Liver (tissue), 9 donors: ENCODE data around the gene GABRB1. TPM values are rescaled to one million over a fixed set of nuclear protein-coding genes. Genes with fewer than 3 reads are reported as not detected.

ENCODE experiments used
- DNase-seq: peaks from one replicate; pipeline ENCODE4 v3.0.0-alpha.2; 2017; ENCODE audit warnings: low spot score
- H3K27ac ChIP-seq, 2 donors: one replicate each; pipeline ENCODE4 v1.7.0; 2013; ENCODE audit warnings: inconsistent platforms in 2 of 2, low read length in 2 of 2, control low read depth in 1 of 2, low read depth in 1 of 2, mild to moderate bottlenecking in 1 of 2
- H3K27me3 ChIP-seq, 4 donors: one replicate each; pipeline versions ENCODE4 v1.6.1 to v1.7.0; 2013; ENCODE audit warnings: low read length in 3 of 4, inconsistent platforms in 1 of 4, mild to moderate bottlenecking in 1 of 4, moderate library complexity in 1 of 4; ENCODE audit not compliant: control insufficient read depth in 4 of 4, insufficient read depth in 4 of 4
- H3K36me3 ChIP-seq, 4 donors: one replicate each; pipeline versions ENCODE4 v1.6.1 to v1.7.0; 2013; ENCODE audit warnings: low read length in 3 of 4, mild to moderate bottlenecking in 3 of 4, low read depth in 1 of 4, moderate library complexity in 1 of 4; ENCODE audit not compliant: control insufficient read depth in 4 of 4, insufficient read depth in 3 of 4
- H3K4me1 ChIP-seq, 4 donors: one replicate each; pipeline versions ENCODE4 v1.6.1 to v1.7.0; 2013; ENCODE audit warnings: low read length in 3 of 4, mild to moderate bottlenecking in 3 of 4, moderate library complexity in 1 of 4; ENCODE audit not compliant: control insufficient read depth in 4 of 4, insufficient read depth in 4 of 4
- H3K4me3 ChIP-seq, 3 donors: one replicate each; pipeline versions ENCODE4 v1.6.1 to v1.7.0; 2013; ENCODE audit warnings: low read length in 3 of 3, control low read depth in 1 of 3, low read depth in 1 of 3, mild to moderate bottlenecking in 1 of 3
- H3K9ac ChIP-seq, 2 donors: one replicate each; pipeline ENCODE4 v1.7.0; 2013; ENCODE audit warnings: low read length in 2 of 2, mild to moderate bottlenecking in 2 of 2, moderate library complexity in 2 of 2, control low read depth in 1 of 2, low read depth in 1 of 2
- H3K9me3 ChIP-seq, 4 donors: one replicate each; pipeline versions ENCODE4 v1.6.1 to v1.7.0; 2013; ENCODE audit warnings: low read length in 3 of 4; ENCODE audit not compliant: control insufficient read depth in 4 of 4
- FOXA1 ChIP-seq: IDR thresholded peaks from 2 replicates; pipeline ENCODE4 v1.6.1; 2016; ENCODE audit warnings: antibody characterized with exemption
- FOXA2 ChIP-seq: IDR thresholded peaks from 2 replicates; pipeline ENCODE4 v1.6.1; 2016; ENCODE audit warnings: antibody characterized with exemption
- GABPA ChIP-seq, 2 donors: IDR thresholded peaks in 1 of 2; conservative IDR thresholded peaks in 1 of 2; 2 replicates each; pipeline ENCODE4 v1.6.1; 2016; ENCODE audit warnings: antibody characterized with exemption in 2 of 2, mild to moderate bottlenecking in 1 of 2, moderate library complexity in 1 of 2
- HNF4A ChIP-seq, 2 donors: conservative IDR thresholded peaks; 2 replicates each; pipeline ENCODE4 v1.6.1; 2016; ENCODE audit warnings: antibody characterized with exemption in 2 of 2, mild to moderate bottlenecking in 2 of 2
- HNF4G ChIP-seq: IDR thresholded peaks from 2 replicates; pipeline ENCODE4 v1.6.1; 2016; ENCODE audit warnings: antibody characterized with exemption
- JUND ChIP-seq, 2 donors: IDR thresholded peaks; 2 replicates each; pipeline ENCODE4 v1.6.1; 2016; ENCODE audit warnings: antibody characterized with exemption in 2 of 2
- MAX ChIP-seq: IDR thresholded peaks from 2 replicates; pipeline ENCODE4 v1.6.1; 2016; ENCODE audit warnings: antibody characterized with exemption
- NR2F2 ChIP-seq: IDR thresholded peaks from 2 replicates; pipeline ENCODE4 v1.6.1; 2016; ENCODE audit warnings: antibody characterized with exemption
- RAD21 ChIP-seq, 2 donors: IDR thresholded peaks; 2 replicates each; pipeline ENCODE4 v1.6.1; 2016; ENCODE audit warnings: antibody characterized with exemption in 2 of 2, mild to moderate bottlenecking in 2 of 2
- REST ChIP-seq: IDR thresholded peaks from 2 replicates; pipeline ENCODE4 v1.6.1; 2016; ENCODE audit warnings: antibody characterized with exemption, mild to moderate bottlenecking
- RXRA ChIP-seq, 2 donors: IDR thresholded peaks; 2 replicates each; pipeline ENCODE4 v1.6.1; 2017 to 2018; ENCODE audit warnings: antibody characterized with exemption in 2 of 2, mild to moderate bottlenecking in 1 of 2
- SP1 ChIP-seq: IDR thresholded peaks from 2 replicates; pipeline ENCODE4 v1.6.1; 2018; ENCODE audit warnings: antibody characterized with exemption, mild to moderate bottlenecking
- TAF1 ChIP-seq: conservative IDR thresholded peaks from 2 replicates; pipeline ENCODE4 v1.6.1; 2016; ENCODE audit warnings: antibody characterized with exemption, mild to moderate bottlenecking
- YY1 ChIP-seq: IDR thresholded peaks from 2 replicates; pipeline ENCODE4 v1.6.1; 2016; ENCODE audit warnings: antibody characterized with exemption, mild to moderate bottlenecking
- WGBS: extraction: QIAGEN DNeasy Blood & Tissue Kit; methylation state at CpG from one replicate; pipeline ENCODE4 v1.1.7; 2013; 5-methylcytosine and 5-hydroxymethylcytosine counted together
- polyA plus RNA-seq, 2 donors: library from polyadenylated mRNA; stranded (reverse) in 1 of 2; unstranded in 1 of 2; fragments of 200-250 nt in 1 of 2; fragments of >200 nt in 1 of 2; fragmentation: Nextera tagmentation in 1 of 2; extraction: Ambion mirVana in 1 of 2; gene quantifications; one replicate each; pipeline versions ENCODE4 v1.2.1 to v1.2.3, GENCODE V29; 2013 to 2015
- total RNA-seq, 2 donors: library from RNA; depleted of rRNA; stranded (reverse); fragments of >200 nt; gene quantifications; one replicate each; pipeline ENCODE4 v1.2.3, GENCODE V29; 2014
- TF ChIP-seq, protein P1 (sequence below): IDR thresholded peaks from 2 replicates; pipeline ENCODE4 v1.6.1; 2016; ENCODE audit warnings: antibody characterized with exemption
- TF ChIP-seq, protein P2 (sequence below): IDR thresholded peaks from 2 replicates; pipeline ENCODE4 v1.6.1; 2016; ENCODE audit warnings: antibody characterized with exemption
- donor health status: healthy.
- donor health status: healthy.
- donor health status: healthy.
- donor health status: healthy.
- donor health status: healthy.

The GABRB1 gene
- total and polyA plus RNA-seq, 4 donors = 0.17 to 1.3 TPM; not detected in 2

DNA sequence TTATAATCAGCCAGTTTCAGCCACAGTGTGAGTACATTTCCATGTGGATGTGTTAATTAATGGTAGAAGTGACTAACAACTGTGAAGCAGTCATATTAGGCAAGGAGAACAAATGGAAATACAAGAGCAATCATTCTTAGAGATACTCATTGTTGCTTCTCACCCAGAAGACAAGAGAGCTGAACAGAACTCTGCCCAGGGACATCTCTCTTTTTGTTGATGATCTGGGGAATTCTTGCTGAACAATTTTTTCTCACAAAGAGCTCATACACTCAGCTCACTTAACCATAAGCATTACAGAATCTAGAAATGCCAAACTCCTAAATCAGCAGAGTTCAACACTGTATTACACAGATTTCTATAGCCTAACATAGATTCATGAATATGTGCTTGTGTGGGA lies 282.0 kb downstream of the GABRB1 start (continued):
- no peak for TF ChIP-seq MAX
- TF ChIP-seq NR2F2 = no peak
- no peak for TF ChIP-seq HNF4A (conservative IDR thresholded peaks at IDR 0.05)

GRCh38 chr4:47315346-47315745 lies 284.0 kb downstream of the GABRB1 start:
- no peak for TF ChIP-seq NR2F2
- no peak for TF ChIP-seq RAD21 (IDR thresholded peaks at IDR 0.05)
- TF ChIP-seq HNF4G = no peak
- TF ChIP-seq REST = no peak
- no peak for TF ChIP-seq SP1
- TF ChIP-seq TAF1 = no peak
- TF ChIP-seq, protein P1, sequence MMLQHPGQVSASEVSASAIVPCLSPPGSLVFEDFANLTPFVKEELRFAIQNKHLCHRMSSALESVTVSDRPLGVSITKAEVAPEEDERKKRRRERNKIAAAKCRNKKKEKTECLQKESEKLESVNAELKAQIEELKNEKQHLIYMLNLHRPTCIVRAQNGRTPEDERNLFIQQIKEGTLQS = no peak
- TF ChIP-seq, protein P2, sequence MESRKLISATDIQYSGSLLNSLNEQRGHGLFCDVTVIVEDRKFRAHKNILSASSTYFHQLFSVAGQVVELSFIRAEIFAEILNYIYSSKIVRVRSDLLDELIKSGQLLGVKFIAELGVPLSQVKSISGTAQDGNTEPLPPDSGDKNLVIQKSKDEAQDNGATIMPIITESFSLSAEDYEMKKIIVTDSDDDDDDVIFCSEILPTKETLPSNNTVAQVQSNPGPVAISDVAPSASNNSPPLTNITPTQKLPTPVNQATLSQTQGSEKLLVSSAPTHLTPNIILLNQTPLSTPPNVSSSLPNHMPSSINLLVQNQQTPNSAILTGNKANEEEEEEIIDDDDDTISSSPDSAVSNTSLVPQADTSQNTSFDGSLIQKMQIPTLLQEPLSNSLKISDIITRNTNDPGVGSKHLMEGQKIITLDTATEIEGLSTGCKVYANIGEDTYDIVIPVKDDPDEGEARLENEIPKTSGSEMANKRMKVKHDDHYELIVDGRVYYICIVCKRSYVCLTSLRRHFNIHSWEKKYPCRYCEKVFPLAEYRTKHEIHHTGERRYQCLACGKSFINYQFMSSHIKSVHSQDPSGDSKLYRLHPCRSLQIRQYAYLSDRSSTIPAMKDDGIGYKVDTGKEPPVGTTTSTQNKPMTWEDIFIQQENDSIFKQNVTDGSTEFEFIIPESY = no peak
- TF ChIP-seq FOXA2 = no peak
- no peak for TF ChIP-seq FOXA1
- no peak for TF ChIP-seq RXRA (IDR thresholded peaks at IDR 0.05)
- no peak for TF ChIP-seq JUND (IDR thresholded peaks at IDR 0.05)
- TF ChIP-seq HNF4A (conservative IDR thresholded peaks at IDR 0.05) = no peak
- TF ChIP-seq GABPA (IDR thresholded peaks at IDR 0.05 in 1 of 2, conservative IDR thresholded peaks at IDR 0.05 in 1 of 2) = no peak
- no peak for TF ChIP-seq YY1
- TF ChIP-seq MAX = no peak
- H3K9ac ChIP-seq = no peak overlapping the region
- no peaks in the 10 kb centered on the region for H3K36me3 ChIP-seq
- no peak overlapping the region for H3K4me3 ChIP-seq
- no peak for DNase-seq
- H3K9me3 ChIP-seq = no peaks in the 10 kb centered on the region
- H3K27me3 ChIP-seq = no peaks in the 10 kb centered on the region
- no peaks in the 10 kb centered on the region for H3K4me1 ChIP-seq
- no peak overlapping the region for H3K27ac ChIP-seq

DNA sequence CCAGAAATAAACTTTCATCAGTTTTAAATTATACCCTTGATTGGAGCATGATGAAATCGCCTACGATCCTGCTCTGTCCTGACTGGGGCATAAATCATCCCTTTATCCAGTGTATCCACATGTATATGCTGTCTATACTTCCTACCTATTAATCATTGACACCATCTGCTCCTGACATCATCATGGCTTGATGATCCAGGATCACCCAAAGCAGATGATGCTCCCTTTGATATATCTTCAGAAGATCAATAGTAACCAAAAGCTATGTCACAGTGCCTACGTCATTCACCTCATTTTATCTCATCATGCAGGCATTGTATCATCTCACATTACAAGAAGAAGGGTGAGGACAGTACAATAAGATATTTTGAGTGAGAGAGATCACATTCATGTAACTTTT lies 294.7 kb downstream of the GABRB1 start:
- Histone ChIP-seq H3K36me3 (no peaks in the 10 kb centered on the region), H3K27me3 (no peaks in the 10 kb centered on the region), H3K9ac (no peak overlapping the region), H3K9me3 (no peaks in the 10 kb centered on the region), H3K4me3 (no peak overlapping the region), H3K4me1 (no peaks in the 10 kb centered on the region), H3K27ac (no peak overlapping the region)
- 82% methylated on average over 3 of the region's 3 CpGs for WGBS
- no peak for DNase-seq
- no peak for TF ChIP-seq YY1
